Glomerular visceral epithelial cell (primary cell): ENCODE data around the gene TPK1.
A peak's percentile ranks its signal among the peaks of the same experiment; 100 is the strongest.

Experiments used
- DNase-seq: peaks from one replicate; pipeline ENCODE4 v3.0.0-alpha.2; 2016; ENCODE audit errors: extremely low spot score

The TPK1 gene

DNA sequence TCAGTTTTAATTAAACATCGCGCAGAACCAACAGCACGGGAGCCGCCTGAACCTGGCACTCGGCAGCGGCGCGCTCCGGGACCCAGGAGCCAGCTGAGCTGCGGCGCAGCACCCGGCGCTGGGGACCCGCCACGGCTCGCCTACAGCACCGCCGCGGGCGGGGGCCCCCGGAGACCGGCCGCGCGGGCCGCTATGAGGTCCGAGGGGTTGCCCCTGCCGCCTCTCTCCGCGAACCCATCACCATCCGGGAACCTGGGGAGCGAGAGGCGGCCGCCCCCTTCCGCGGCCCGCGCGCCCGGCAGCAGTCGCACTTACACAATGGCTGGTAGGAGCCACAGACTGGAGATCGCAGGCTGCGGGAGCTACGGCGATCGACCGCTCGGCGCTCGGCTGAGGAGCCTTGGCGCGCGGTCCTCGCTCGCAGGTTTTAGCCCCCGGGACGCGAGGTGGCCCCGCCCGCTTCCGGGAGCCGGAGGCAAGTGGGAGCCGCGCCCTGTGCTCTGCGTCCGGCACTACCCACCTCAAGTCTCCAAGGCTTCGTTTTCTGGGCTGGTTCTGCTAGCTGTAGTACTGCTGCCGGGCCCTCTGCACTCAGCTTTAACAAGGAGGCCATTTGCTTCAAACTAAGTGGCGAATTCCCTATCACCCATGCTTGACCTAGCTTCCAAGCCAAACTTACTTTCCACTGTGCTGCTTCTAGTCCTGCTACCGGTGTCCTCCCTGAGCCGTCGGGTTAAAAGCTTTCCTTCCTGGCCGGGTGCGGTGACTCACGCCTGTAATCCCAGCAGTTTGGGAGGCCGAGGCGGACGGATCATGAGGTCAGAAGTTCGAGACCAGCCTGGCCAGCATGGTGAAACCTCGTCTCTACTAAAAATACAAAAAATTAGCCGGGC is at the start of gene TPK1:
TPK1 (minus strand) TSS at position 402 of the 893 bp plus-strand sequence. CDS start 451 bp downstream, outside the sequence.
- DNase-seq, result peak; percentile 92

DNA sequence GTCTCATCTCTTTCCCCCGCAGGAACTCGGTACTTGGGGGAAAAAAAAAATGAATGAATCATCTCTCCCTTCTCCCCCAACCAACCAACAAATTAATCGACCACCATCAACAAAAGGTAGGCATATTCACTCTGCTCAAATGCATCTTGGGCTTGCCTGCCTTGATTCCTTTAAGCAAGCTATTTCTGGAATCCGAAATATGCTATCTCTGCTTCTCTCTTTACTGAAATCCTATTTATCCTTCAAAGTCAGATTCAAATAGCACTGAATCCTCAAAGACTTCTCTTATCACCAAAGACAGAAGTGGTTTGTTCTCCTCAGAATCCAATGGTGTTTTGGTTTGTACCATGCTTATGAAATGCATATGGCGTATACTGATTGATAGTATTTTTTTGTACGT is 49.6 kb upstream of the TPK1 start:
- DNase-seq, result no peak

DNA sequence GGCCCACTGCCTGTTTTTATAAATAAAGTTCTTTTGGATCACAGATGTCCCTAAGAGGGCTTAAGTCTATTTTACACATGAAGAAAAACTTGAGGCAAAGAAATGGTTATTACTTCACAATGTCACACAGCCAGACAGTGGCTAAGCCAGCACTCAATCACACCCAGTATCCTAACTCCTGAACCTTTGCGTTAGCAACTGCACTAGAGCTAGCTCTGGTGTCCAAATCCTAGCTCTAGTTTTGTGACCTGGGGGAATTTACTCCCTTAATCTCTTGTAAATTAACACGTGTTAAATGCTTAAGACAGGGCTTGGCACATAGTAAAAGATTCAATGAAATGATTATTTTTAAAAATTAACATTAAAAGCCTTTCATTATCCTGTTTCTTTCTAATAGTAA is 49.0 kb upstream of the TPK1 start:
- DNase-seq, result no peak

DNA sequence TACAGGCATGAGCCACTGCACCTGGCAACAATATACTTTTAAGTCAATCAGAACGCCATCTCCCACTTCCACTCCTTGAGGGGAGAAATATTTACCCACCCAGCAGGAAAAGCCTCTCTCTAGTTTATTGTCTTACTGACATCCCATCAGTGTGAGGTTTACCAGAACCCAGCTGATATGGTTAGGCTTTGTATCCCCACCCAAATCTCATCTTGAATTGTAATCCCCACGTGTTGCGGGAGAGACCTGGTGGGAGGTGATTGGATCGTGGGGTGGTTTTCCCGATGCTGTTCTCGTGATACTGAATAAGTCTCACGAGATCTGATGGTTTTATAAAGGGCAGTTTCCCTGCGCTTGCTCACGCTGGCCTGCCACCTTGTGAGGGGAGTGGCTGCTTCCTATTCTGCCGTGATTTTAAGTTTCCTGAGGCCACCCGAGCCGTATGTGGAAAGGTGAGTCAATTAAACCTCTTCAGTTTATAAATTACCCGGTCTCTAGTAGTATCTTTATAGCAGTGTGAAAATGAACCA is 37.5 kb upstream of the TPK1 start:
- DNase-seq, result no peak

DNA sequence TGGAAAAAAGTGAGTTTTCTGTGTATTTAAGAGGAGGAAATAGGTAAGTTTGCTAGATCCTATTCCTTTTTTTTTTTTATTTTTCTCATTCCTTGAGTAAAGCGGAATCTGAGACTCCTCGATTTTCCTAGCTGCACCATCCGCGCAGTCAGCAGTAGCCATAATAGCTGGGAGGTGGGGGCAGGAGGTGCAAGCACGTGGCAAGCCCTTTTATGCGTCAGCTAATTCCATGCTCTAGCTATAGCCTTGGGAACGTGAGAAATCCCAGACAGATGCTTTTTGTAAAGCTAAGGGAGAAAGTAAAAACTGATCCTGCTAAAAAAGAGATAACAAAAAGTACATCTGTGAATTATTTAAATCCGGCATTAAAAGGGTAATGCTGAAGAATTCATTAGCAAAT is 33.2 kb upstream of the TPK1 start:
- no peak for DNase-seq

DNA sequence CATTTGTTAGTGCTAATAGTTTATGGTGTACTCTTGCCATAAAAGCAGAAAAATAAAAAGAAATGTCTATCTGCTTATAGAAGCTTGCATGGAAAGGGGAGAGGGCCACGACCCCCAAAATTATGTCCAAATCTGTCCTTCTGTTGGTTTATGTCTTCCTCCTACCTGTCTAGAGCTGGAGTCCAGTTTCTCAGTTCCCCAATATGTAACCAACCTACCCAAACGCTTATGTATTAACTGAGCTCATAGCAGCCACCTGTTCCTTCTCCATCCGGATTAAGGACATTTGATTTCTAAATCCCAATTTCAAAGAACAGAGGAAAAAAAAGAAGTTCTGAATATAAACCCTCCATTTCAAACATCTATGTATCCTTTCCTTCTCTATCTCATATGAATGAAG is 30.3 kb upstream of the TPK1 start:
- no peak for DNase-seq

DNA sequence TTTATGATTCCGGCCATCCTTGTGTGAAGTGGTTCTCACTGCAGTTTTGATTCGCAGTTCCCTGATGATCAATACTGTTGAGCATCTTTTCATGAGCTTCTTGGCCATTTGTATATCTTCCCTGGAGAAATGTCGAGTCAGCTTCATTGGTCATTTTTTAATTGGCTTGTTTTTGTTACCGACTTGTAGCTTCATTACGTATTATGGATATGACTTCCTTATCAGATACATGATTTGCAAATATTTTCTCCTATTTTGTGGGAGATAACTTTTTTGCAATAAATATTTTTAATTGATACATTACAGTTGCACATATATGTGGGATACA is 27.4 kb upstream of the TPK1 start:
- no peak for DNase-seq

DNA sequence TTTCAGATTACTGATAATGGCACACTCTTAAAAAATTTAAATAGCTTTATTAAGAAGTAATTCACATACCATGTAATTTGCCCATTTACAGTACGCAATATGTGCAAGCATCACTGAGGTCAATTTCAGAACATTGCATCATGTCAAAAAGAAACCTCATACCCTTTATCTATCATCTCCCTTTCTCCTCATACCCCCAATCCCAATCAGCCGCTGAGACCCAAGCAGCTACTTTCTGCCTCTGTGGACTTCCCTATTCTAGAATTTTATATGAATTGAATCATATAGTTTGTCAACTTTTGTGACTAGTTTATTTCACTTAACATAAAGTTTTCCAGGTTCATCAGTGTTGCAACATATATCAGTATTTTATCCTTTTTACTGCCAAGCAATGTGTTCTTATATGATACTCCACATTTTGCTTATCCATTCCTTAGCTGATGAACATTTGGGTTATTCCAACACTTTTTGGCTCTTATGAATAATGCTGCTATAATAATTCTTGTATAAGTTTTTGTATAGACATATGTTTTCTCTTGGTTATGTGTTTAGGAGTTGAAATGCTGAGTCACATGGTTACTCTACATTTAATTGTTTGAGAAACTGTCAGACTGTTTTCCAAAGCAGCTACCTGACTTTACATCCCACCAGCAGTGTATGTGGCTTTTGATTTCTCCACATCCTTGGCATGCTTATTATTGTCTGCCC is 26.9 kb upstream of the TPK1 start:
- no peak for DNase-seq

DNA sequence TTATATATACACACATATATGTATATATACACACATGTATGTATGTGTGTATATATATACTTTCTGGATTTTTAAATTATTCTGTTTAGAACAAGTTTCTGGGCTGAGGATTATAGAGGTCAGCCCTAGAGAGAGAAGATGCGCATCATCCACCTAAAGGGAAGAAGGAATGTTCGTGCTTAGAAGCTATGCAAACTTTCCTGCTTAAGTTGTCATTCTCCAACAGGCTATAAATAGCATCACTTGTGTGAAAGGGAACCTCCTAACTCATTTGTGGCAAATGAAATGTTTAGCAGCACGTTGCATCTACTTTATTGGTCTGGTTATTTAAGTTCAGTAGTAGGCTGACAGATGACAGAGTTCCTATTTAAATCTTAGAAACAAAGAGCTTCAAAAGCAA is 23.9 kb upstream of the TPK1 start:
- no peak for DNase-seq

DNA sequence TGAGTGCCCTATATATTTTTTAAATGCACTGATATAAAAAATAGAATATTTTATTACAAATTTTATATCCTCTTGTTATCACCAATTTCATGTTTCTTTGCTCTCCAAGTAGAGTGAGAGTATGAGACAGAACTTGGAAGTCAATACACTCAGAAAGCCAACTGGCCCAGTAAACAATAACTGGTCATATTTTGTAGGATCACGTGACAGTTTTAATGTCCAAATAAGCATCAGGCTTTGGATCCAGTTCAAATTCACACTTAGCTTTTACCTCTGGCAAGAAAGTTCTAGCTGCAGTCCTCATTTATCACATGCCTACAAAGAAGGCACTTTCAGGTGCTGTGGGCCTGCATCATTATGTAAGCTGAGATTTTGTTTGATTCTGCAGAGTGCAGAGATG is 21.6 kb upstream of the TPK1 start:
- no peak for DNase-seq

DNA sequence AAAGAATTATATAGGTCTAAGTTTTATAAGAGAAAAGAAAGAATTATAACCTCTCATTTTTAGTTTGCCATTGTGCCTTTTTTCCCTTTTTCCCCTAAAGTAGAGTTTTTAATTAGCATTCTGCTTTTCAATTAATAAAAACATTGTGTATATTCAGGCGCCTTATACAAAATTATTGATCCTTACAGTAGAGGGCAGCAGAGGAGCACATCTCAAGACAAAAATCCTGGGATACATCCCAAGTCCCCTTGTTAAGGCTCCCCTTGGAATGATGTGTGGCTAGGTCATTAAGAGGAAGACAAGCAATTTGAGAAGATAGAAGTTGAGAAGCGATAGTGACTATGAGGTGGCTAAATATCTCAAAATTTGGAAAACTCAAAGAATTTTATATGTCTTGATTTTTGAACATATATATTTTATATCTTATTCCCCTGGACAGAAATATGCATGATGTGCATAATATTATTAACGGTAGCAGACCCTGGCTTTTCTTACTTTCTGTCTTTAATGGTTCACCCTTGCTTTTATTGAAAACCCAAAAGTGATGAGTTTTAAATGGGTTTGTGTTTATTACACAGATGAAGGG is 19.1 kb upstream of the TPK1 start:
- DNase-seq, result peak; percentile 21

DNA sequence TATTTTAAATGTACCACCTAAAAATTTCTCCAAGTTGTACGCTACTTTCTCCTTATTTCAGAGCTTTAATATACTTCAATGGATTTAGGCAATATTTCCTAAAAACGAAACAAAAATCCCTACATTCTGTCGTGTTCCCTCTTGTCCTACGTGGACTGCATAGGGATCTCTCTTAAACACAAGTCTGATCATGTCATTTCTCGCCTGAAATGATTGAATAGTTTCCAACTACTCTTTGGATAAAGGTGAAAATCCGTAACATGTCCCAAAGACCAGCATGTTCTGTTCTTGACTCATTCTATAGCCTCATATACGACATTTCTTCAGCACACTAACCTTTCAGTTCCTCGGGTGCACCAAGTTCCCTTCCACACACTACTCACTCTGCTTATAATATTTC is 17.7 kb upstream of the TPK1 start:
- no peak for DNase-seq

DNA sequence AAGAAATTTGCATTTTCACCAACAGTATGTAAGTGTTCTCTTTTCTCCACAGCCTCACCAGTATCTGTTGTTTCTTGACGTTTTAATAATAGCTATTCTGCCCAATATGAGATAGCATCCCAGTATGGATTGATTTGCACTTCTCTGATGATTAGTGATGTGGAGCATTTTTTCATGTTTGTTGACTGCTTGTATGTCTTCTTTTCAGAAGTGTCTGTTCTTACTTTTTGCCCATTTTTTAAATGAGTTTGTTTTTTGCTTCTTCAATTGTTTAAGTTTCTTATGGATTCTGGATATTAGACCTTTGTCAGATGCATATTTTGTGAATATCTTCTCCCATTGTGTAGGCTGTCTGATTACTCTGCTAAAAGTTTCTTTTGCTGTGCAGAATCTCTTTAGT is 12.2 kb upstream of the TPK1 start:
- DNase-seq, result no peak

DNA sequence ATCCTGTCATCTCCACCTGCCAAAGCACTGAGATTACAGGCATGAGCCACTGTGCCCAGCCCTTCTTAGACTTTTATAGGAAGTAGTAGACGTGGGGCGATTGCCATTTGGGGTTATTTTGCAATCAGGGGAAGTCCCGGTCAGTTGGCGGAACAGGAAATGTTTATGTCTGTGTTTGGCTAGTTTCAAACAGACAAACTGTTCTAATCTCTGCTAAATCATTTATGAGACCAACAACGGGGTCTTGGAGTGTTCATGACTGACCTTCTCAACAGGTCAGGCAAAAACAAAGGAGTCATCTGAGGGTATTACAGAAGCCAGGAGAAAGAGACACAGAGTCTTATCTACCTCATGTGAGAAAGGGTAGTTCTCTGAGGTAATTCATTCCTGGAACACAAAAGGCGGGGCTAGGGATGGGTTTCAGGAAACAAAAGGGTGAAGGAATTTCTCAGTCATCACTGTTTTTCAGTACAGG is 6.6 kb upstream of the TPK1 start:
- no peak for DNase-seq

DNA sequence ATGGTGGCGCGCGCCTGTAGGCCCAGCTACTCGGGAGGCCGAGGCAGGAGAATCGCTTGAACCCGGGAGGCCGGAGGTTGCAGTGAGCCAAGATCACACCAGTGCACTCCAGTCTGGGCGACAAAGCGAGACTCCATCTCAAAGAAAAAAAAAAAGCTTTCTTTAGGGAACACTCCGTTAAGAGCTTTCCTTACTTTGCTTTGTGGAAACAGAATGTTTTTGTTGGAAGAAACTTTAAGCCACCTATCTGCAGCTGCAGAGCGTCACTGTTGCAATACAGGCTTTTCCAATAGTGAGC is 641 bp upstream of the TPK1 start:
- DNase-seq, result no peak

DNA sequence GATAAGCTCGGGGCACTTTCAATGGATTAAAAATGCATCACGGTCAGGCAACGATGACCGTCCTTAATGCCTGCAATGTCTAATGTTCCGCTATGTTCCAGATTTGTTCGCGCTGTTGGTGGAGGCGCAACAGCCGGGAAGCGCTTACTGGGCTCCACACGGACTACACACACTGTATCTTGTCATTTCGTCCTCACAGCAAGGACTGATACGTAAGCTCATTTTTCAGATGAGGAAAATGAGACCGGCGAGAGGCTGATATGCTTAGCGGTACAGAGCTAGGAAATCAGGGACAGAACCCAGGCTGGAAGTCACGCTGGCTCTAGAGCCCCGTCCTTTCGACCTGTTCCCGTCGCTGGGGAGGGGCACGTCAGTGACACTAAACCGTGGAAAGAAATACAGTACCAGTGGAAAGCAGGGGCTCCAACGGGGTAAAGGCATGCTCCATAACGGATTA is 670 bp downstream of the TPK1 start:
- DNase-seq, result peak; percentile 49

DNA sequence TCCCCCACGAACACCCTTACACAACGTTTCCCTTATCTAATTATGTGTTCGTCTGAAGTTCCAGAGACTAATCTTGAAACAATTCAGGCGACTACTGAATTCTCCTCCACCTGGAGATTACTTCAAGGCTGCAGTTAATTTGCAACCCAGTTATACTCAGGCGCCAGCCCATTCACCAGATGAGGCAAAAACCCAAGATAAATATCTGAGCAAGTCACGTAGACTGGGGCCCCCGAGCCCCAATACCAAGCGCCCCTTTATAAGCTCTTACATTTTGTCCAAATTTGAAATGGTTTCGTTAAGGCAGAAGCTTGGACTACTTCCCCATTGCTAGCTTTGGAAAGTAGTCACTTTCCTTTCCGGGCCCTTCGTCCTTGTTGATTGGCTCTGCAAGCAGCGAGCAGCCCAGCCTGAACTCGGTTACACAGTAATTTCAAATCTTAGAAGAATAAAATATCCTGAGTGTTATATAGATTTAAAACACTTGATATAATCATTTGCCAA is 1.2 kb downstream of the TPK1 start:
- DNase-seq, result peak; percentile 33

DNA sequence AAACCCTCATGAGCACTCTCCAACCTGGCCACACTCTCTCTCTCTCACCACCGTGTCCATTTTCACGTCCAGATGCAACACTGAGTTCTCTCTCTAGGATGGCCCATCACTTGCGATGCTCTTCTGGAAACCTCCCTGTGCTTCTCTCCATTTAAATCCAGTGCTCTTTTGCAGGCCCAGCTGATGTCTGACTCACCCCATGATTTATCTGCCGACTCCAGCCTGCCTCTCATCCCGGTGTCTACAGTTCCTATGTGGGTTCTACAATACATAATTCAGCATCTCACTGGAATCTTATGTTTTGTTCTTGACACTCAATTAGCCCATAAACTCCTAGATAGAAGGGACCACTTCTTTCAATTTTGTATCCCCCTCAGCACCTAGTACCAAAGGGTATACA is 5.0 kb downstream of the TPK1 start:
- DNase-seq, result no peak

DNA sequence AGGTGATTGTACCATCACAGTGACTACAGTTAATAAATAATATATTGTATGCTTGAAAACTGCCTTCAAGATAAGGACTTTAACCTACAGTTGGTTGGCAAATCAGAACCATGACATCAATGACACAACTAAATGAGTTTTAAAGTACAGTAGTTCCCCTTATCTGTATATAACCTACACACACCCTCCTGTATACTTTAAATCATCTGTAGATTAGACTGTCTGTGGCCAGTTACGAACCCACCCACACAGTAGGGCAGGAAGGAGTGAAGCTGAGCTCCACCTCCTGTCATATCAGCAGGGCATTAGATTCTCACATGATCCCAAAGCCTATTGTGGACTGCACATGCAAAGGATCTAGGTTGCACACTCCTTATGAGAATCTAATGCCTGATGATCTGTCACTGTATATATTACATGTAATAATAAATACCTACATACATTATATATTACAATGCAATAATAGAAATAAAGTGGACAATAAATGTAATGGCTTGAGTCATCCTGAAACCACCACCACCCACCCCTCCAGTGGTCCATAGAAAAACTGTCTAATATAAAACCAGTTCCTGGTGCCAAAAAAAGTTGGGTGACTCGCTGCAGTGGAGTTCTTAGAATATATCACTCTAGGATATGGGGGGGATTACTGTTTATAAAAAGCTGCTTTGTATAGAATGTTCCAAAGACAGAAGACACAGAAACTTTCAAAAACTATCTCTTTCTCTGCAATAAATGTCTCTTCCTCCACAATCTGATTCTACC is 5.6 kb downstream of the TPK1 start:
- DNase-seq, result no peak

DNA sequence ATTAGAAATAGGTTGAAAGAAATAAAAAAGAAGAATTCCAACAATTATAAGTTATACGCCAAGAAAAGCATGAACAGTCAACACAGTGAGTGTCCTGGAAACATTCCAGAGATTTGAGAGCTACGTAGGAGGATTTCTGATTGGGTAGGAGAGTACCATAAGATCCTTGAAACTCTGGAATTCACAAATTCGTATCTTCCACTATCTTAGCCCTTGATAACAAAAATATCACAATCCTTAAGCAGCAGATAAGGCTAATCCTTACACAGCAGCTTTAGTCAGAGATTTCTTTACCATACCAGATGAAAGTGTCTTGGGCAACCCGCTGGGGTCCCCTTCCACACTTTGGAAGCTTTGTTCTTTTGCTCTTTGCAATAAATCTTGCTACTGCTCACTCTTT is 8.2 kb downstream of the TPK1 start:
- DNase-seq, result peak; percentile 26

DNA sequence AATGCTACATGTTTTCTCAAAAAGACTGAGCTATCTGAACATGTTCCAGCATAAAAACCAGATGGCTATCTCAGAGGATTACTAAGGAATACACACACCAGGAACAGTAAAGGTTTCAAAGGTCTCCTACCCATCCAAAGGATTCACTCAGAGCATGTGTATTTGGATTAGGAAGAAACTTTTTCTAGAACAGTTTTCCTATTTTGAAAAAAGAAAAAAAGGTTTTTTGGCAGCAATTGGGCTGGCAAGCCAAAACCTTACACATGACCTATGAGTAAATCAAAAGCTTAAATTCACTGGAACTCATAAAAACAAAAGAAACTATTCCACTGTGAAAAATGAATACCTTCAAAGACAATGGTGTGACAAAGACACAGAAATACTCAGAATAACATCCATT is 9.6 kb downstream of the TPK1 start:
- no peak for DNase-seq

DNA sequence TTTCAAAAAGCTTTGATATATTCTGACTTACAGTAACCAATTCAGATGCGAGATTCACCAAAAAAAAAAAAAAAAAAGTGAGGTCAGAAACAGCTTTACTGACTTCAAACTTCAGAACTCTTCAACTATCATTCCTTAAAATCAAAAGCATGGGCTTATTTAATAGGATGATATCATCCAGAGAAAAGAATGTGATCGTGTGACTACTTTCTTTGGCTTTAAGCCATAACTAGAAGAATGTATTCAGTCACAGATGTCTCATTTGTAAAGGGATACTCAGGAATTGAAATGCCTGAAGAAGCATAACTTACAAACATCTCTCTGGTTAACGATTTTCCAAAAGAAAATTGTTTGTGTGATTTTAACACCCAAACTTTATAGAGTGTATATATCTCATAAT is 11.5 kb downstream of the TPK1 start:
- DNase-seq, result peak; percentile 74
